Measurements from ENCODE around the gene PLA2G7.

- TF ChIP-seq, protein P1, sequence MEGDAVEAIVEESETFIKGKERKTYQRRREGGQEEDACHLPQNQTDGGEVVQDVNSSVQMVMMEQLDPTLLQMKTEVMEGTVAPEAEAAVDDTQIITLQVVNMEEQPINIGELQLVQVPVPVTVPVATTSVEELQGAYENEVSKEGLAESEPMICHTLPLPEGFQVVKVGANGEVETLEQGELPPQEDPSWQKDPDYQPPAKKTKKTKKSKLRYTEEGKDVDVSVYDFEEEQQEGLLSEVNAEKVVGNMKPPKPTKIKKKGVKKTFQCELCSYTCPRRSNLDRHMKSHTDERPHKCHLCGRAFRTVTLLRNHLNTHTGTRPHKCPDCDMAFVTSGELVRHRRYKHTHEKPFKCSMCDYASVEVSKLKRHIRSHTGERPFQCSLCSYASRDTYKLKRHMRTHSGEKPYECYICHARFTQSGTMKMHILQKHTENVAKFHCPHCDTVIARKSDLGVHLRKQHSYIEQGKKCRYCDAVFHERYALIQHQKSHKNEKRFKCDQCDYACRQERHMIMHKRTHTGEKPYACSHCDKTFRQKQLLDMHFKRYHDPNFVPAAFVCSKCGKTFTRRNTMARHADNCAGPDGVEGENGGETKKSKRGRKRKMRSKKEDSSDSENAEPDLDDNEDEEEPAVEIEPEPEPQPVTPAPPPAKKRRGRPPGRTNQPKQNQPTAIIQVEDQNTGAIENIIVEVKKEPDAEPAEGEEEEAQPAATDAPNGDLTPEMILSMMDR (IDR thresholded peaks at IDR 0.05) = no peak
- TF ChIP-seq POLR2A (IDR thresholded peaks at IDR 0.05) = no peak
These were observed 29.8 kb upstream of the PLA2G7 start for GRCh38 chr6:46764961-46765360.

Data from ovary (tissue), 3 donors.